ENCODE data around the gene UBE2I. TPM values are rescaled to one million over a fixed set of nuclear protein-coding genes. Genes with fewer than 3 reads are reported as not detected.
"Not testable (repeated sequence)": the region's sequence is repeated elsewhere in the genome, so short reads cannot be mapped to it uniquely, and the experiment has no call there.

UBE2I gene
- total and polyA plus RNA-seq, 2 donors (not counting 1 experiment from before 2014, with no cell fraction given) = 152 to 265 TPM

DNA sequence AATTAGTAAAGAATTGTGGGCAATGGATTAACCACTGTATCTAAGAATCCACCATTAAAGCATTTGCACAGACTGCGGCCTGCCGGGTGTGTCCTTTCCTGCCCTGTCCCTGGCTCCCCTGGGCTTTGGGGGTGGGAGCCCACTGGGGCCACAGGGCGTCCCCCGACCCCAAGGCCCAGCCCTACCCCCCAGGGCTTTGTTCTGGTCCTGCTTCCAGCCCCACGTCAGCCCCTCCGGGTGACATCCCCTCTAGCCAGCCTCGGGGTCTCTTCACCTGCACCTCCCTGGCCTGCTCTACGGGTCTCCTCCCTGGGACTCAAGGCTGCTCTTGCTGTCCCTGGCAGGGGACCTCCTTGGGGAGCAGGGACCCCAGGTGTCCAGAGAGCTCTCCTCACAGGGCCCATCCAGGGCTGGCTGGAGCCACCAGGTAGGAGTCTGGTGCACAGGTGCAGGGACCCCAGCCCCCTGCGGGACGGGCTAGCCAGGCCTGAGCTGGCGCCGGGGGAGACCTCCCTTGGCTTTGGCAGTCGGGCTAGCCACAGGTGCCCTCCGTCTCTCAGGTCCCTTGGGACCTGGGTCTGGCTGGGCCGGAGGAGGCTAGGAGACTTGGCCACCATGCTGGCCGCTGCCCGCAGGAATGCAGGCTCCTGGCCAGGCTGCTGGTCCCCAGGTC is 17.6 kb downstream of the UBE2I start:
- peaks cover 3% of the 10 kb centered on the region for H3K27me3 Mint-ChIP-seq
- H3K9me3 ChIP-seq (ENCODE audit: control extremely low read depth in 1 of 3, control insufficient read depth in 2 of 3, insufficient read depth in 1 of 3, low read length in 2 of 3) = peaks cover 0 to 14% (median 3%) of the 10 kb centered on the region in 3 donors
- peaks cover 3% of the 10 kb centered on the region for H3K79me2 ChIP-seq (ENCODE audit: control insufficient read depth, insufficient read depth, low read length)
- H3K9me3 Mint-ChIP-seq (ENCODE audit: insufficient read depth) = no peaks in the 10 kb centered on the region
- H3K27ac ChIP-seq (ENCODE audit: low read length in 2 of 2) = peak overlapping the region; percentile 73 to 84
- peaks cover 13 to 45% of the 10 kb centered on the region in 2 donors for H3K4me1 ChIP-seq (ENCODE audit: control insufficient read depth in 2 of 2, insufficient read depth in 2 of 2, low read length in 2 of 2)
- H3K4me3 ChIP-seq (ENCODE audit: control extremely low read depth in 1 of 5, extremely low read depth in 1 of 5, insufficient read depth in 1 of 5, low read depth in 2 of 5, low read length in 4 of 5) = no peak overlapping the region
- peaks cover 0 to 30% of the 10 kb centered on the region in 2 experiments for H3K36me3 ChIP-seq (replicated peaks in 1 of 2; ENCODE audit: control extremely low read depth in 1 of 2, control insufficient read depth in 1 of 2, extremely low read depth in 1 of 2, insufficient read depth in 2 of 2, low read length in 1 of 2)
- POLR2A ChIA-PET = interaction anchor here (0.7 to 1.4 kb wide), 6 partner anchors 15 to 27 kb away, joined by 3 to 5 read pairs (median 4); partner anchors contain the start of gene UBE2I
- CTCF ChIA-PET = interaction anchor here (1.4 to 1.6 kb wide), 2 partner anchors 11 to 15 kb away, joined by 3 to 5 read pairs; no protein-coding TSS in a partner anchor
- peak overlapping the region; percentile 76 for H3K27ac Mint-ChIP-seq
- peak overlapping the region; percentile 53 for H3K4me3 Mint-ChIP-seq
- H3K9ac ChIP-seq (ENCODE audit: low read length) = no peak overlapping the region
- no peak overlapping the region for H2AFZ ChIP-seq (ENCODE audit: insufficient read depth, low read depth, low read length, poor library complexity, severe bottlenecking)
- DNase-seq = no peak
- intact Hi-C loops (cut with micrococcal nuclease) = no loop called here
- H3K27me3 ChIP-seq (replicated peaks in 1 of 4; ENCODE audit: control extremely low read depth in 1 of 4, control insufficient read depth in 3 of 4, insufficient read depth in 4 of 4, low read length in 3 of 4) = peaks cover 0 to 13% (median 3%) of the 10 kb centered on the region in 4 experiments
- no peak for TF ChIP-seq EZH2 (IDR thresholded peaks at IDR 0.05; ENCODE audit: borderline replicate concordance, insufficient read depth, low read depth, low read length, poor library complexity, severe bottlenecking)
- TF ChIP-seq, protein P1, sequence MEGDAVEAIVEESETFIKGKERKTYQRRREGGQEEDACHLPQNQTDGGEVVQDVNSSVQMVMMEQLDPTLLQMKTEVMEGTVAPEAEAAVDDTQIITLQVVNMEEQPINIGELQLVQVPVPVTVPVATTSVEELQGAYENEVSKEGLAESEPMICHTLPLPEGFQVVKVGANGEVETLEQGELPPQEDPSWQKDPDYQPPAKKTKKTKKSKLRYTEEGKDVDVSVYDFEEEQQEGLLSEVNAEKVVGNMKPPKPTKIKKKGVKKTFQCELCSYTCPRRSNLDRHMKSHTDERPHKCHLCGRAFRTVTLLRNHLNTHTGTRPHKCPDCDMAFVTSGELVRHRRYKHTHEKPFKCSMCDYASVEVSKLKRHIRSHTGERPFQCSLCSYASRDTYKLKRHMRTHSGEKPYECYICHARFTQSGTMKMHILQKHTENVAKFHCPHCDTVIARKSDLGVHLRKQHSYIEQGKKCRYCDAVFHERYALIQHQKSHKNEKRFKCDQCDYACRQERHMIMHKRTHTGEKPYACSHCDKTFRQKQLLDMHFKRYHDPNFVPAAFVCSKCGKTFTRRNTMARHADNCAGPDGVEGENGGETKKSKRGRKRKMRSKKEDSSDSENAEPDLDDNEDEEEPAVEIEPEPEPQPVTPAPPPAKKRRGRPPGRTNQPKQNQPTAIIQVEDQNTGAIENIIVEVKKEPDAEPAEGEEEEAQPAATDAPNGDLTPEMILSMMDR (IDR thresholded peaks at IDR 0.05) = no peak
- peak; percentile 3 for ATAC-seq (ENCODE audit: low read depth)
- H4K20me1 ChIP-seq (ENCODE audit: control insufficient read depth, insufficient read depth, low read length, poor library complexity, severe bottlenecking) = peaks cover 25% of the 10 kb centered on the region
- 74% methylated on average over 17 of the region's 17 CpGs for WGBS (ENCODE audit: insufficient coverage)
- peaks cover 15% of the 10 kb centered on the region for H3K4me1 Mint-ChIP-seq
- peak overlapping the region; percentile 40 for H3K4me2 ChIP-seq (replicated peaks; ENCODE audit: low read depth, low read length, poor library complexity, severe bottlenecking)

DNA sequence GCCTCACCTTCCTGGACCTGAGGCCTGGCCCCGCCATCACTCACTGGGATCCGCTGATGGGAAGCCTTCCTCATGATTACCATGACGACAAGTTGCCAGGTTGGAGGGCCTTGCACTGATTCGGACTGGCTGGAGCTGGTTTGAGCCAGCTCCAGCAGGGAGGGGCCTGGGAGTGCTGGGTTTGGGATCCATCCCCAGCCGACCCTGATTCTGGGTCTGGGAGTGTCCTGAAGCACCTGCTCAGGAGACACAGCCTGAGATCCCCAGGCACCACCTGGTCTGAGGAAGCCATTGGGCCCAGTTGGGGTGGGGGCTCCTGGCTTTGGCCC is 18.1 kb downstream of the UBE2I start:
- Histone ChIP-seq H3K27me3 (replicated peaks in 1 of 4; ENCODE audit: control extremely low read depth in 1 of 4, control insufficient read depth in 3 of 4, insufficient read depth in 4 of 4, low read length in 3 of 4) (peaks cover 0 to 18% (median 5%) of the 10 kb centered on the region in 4 experiments), H3K9ac (ENCODE audit: low read length) (no peak overlapping the region), H3K4me2 (replicated peaks; ENCODE audit: low read depth, low read length, poor library complexity, severe bottlenecking) (peak overlapping the region; percentile 40), H3K4me1 (ENCODE audit: control insufficient read depth in 2 of 2, insufficient read depth in 2 of 2, low read length in 2 of 2) (peaks cover 18 to 50% of the 10 kb centered on the region in 2 donors), H3K79me2 (ENCODE audit: control insufficient read depth, insufficient read depth, low read length) (peaks cover 3% of the 10 kb centered on the region), H3K9me3 (ENCODE audit: control extremely low read depth in 1 of 3, control insufficient read depth in 2 of 3, insufficient read depth in 1 of 3, low read length in 2 of 3) (peaks cover 0 to 14% (median 3%) of the 10 kb centered on the region in 3 donors), H3K4me3 (ENCODE audit: control extremely low read depth in 1 of 5, extremely low read depth in 1 of 5, insufficient read depth in 1 of 5, low read depth in 2 of 5, low read length in 4 of 5) (no peak overlapping the region), H4K20me1 (ENCODE audit: control insufficient read depth, insufficient read depth, low read length, poor library complexity, severe bottlenecking) (peaks cover 25% of the 10 kb centered on the region), H2AFZ (ENCODE audit: insufficient read depth, low read depth, low read length, poor library complexity, severe bottlenecking) (no peak overlapping the region), H3K36me3 (replicated peaks in 1 of 2; ENCODE audit: control extremely low read depth in 1 of 2, control insufficient read depth in 1 of 2, extremely low read depth in 1 of 2, insufficient read depth in 2 of 2, low read length in 1 of 2) (peaks cover 0 to 27% of the 10 kb centered on the region in 2 experiments), H3K27ac (ENCODE audit: low read length in 2 of 2) (peak overlapping the region; percentile 73 to 84)
- Mint-ChIP-seq H3K9me3 (ENCODE audit: insufficient read depth) (no peaks in the 10 kb centered on the region), H3K27me3 (peaks cover 3% of the 10 kb centered on the region), H3K4me3 (no peak overlapping the region), H3K4me1 (peaks cover 17% of the 10 kb centered on the region), H3K27ac (no peak overlapping the region)
- TF ChIP-seq EZH2 (IDR thresholded peaks at IDR 0.05; ENCODE audit: borderline replicate concordance, insufficient read depth, low read depth, low read length, poor library complexity, severe bottlenecking) = no peak
- TF ChIP-seq, protein P1 (IDR thresholded peaks at IDR 0.05) = no peak
- ATAC-seq (ENCODE audit: low read depth) (no peak), DNase-seq (no peak)
- intact Hi-C loops (cut with micrococcal nuclease) = no loop called here
- ChIA-PET POLR2A (interaction anchor here (1.3 kb wide), 1 partner anchor 24 kb away, joined by 4 read pairs; no protein-coding TSS in a partner anchor), CTCF (no interaction called here)
- 93% methylated on average over 5 of the region's 5 CpGs for WGBS (ENCODE audit: insufficient coverage)

DNA sequence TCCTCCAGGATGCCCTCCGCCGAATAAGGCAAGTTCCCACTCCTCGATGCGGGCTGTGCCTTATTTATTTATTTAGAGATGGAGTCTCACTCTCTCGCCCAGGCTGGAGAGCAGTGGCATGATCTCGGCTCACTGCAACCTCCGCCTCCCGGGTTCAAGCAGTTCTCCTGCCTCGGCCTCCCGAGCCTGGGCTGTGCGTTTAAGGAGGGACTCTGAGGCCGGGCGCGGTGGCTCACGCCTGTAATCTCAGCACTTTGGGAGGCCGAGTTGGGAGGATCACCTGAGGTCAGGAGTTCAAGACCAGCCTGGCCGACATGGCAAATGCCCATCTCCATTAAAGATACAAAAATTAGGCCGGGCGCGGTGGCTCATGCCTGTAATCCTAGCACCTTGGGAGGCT is 18.7 kb downstream of the UBE2I start:
- H3K9me3 Mint-ChIP-seq (ENCODE audit: insufficient read depth); H3K9ac ChIP-seq (ENCODE audit: low read length); ATAC-seq (ENCODE audit: low read depth); H3K4me3 ChIP-seq (ENCODE audit: control extremely low read depth in 1 of 5, extremely low read depth in 1 of 5, insufficient read depth in 1 of 5, low read depth in 2 of 5, low read length in 4 of 5); H2AFZ ChIP-seq (ENCODE audit: insufficient read depth, low read depth, low read length, poor library complexity, severe bottlenecking); H3K79me2 ChIP-seq (ENCODE audit: control insufficient read depth, insufficient read depth, low read length); POLR2A ChIA-PET; H3K27ac ChIP-seq (ENCODE audit: low read length in 2 of 2); DNase-seq; intact Hi-C loops (cut with micrococcal nuclease); H3K27me3 Mint-ChIP-seq; H3K4me3 Mint-ChIP-seq; CTCF ChIA-PET; H3K4me2 ChIP-seq (replicated peaks; ENCODE audit: low read depth, low read length, poor library complexity, severe bottlenecking): not testable (repeated sequence)
- Mint-ChIP-seq H3K4me1 (peaks cover 20% of the 10 kb centered on the region), H3K27ac (peak overlapping the region; percentile 26)
- Histone ChIP-seq H3K4me1 (ENCODE audit: control insufficient read depth in 2 of 2, insufficient read depth in 2 of 2, low read length in 2 of 2) (peaks cover 24 to 56% of the 10 kb centered on the region in 2 donors), H3K27me3 (replicated peaks in 1 of 4; ENCODE audit: control extremely low read depth in 1 of 4, control insufficient read depth in 3 of 4, insufficient read depth in 4 of 4, low read length in 3 of 4) (peaks cover 0 to 23% (median 7%) of the 10 kb centered on the region in 4 experiments), H4K20me1 (ENCODE audit: control insufficient read depth, insufficient read depth, low read length, poor library complexity, severe bottlenecking) (peaks cover 25% of the 10 kb centered on the region), H3K9me3 (ENCODE audit: control extremely low read depth in 1 of 3, control insufficient read depth in 2 of 3, insufficient read depth in 1 of 3, low read length in 2 of 3) (peaks cover 0 to 18% (median 3%) of the 10 kb centered on the region in 3 donors), H3K36me3 (replicated peaks in 1 of 2; ENCODE audit: control extremely low read depth in 1 of 2, control insufficient read depth in 1 of 2, extremely low read depth in 1 of 2, insufficient read depth in 2 of 2, low read length in 1 of 2) (peaks cover 0 to 26% of the 10 kb centered on the region in 2 experiments)
- 95% methylated on average over 20 of the region's 20 CpGs for WGBS (ENCODE audit: insufficient coverage)

All from B cell (primary cell).